ENCODE results near the gene APLP2. TPM values are rescaled to one million over a fixed set of nuclear protein-coding genes. Genes with fewer than 3 reads are reported as not detected.
"Not testable (repeated sequence)": the region's sequence is repeated elsewhere in the genome, so short reads cannot be mapped to it uniquely, and the experiment has no call there.

The APLP2 gene
- polyA plus RNA-seq, 3 donors: 447 to 475 (median 450) TPM

GRCh38 chr11:130163346-130164220 is 93.9 kb downstream of the APLP2 start:
- no peak for DNase-seq

GRCh38 chr11:130164221-130164570 is 94.5 kb downstream of the APLP2 start:
- DNase-seq: no peak

- no peak for DNase-seq
Observed at GRCh38 chr11:130165601-130166456, 96.1 kb downstream of the APLP2 start.

- DNase-seq: peak; percentile 63
Observed at GRCh38 chr11:130166457-130166784, 96.7 kb downstream of the APLP2 start.

- no peak for DNase-seq
Observed at GRCh38 chr11:130167146-130167545, 97.5 kb downstream of the APLP2 start.

GRCh38 chr11:130168105-130168504 is 98.4 kb downstream of the APLP2 start:
- DNase-seq: no peak

GRCh38 chr11:130170345-130170744 is 100.7 kb downstream of the APLP2 start:
- no peak for DNase-seq

- DNase-seq: no peak
Observed at GRCh38 chr11:130171534-130171933, 101.8 kb downstream of the APLP2 start.

- not testable (repeated sequence) for DNase-seq
Observed at GRCh38 chr11:130172001-130172400, 102.3 kb downstream of the APLP2 start.

- no peak for DNase-seq
Observed at GRCh38 chr11:130174642-130175041, 104.9 kb downstream of the APLP2 start.

GRCh38 chr11:130175898-130176297 is 106.2 kb downstream of the APLP2 start:
- no peak for DNase-seq

GRCh38 chr11:130177782-130178181 is 108.1 kb downstream of the APLP2 start:
- no peak for DNase-seq

- no peak for DNase-seq
Observed at GRCh38 chr11:130178441-130179339, 109.0 kb downstream of the APLP2 start.

GRCh38 chr11:130179396-130180306 is 110.0 kb downstream of the APLP2 start:
- peak; percentile 73 for DNase-seq

GRCh38 chr11:130180491-130180890 is 110.8 kb downstream of the APLP2 start:
- no peak for DNase-seq

GRCh38 chr11:130180896-130181294 is 111.2 kb downstream of the APLP2 start:
- no peak for DNase-seq

GRCh38 chr11:130181295-130182272 is 111.9 kb downstream of the APLP2 start:
- DNase-seq: peak; percentile 70

GRCh38 chr11:130183878-130184610 is 114.3 kb downstream of the APLP2 start:
- DNase-seq: no peak

GRCh38 chr11:130187096-130187495 is 117.4 kb downstream of the APLP2 start:
- no peak for DNase-seq
